Measurements from ENCODE around the gene SDK2. TPM values are rescaled to one million over a fixed set of nuclear protein-coding genes. Genes with fewer than 3 reads are reported as not detected.

Gene SDK2
- polyA plus RNA-seq, 1 experiment: 0.04 TPM

GRCh38 chr17:73494950-73495349 is 149.3 kb downstream of the SDK2 start:
- Histone ChIP-seq H3K27me3 (ENCODE audit: control insufficient read depth, insufficient read depth, low read length) (no peaks in the 10 kb centered on the region), H3K4me3 (ENCODE audit: low read depth, low read length) (no peak overlapping the region), H3K36me3 (ENCODE audit: control insufficient read depth, insufficient read depth, low read length) (no peaks in the 10 kb centered on the region)
- no peak for DNase-seq (ENCODE audit: low read depth)
- no peak for TF ChIP-seq CTCF (IDR thresholded peaks at IDR 0.05; ENCODE audit: insufficient read depth, low read depth, low read length)
- ChIA-PET CTCF (no interaction called here), POLR2A (no interaction called here)

GRCh38 chr17:73493956-73494926 is 150.0 kb downstream of the SDK2 start:
- Histone ChIP-seq H3K27me3 (ENCODE audit: control insufficient read depth, insufficient read depth, low read length) (no peaks in the 10 kb centered on the region), H3K4me3 (ENCODE audit: low read depth, low read length) (no peak overlapping the region), H3K36me3 (ENCODE audit: control insufficient read depth, insufficient read depth, low read length) (no peaks in the 10 kb centered on the region)
- TF ChIP-seq CTCF (IDR thresholded peaks at IDR 0.05; ENCODE audit: insufficient read depth, low read depth, low read length): no peak
- ChIA-PET POLR2A (no interaction called here), CTCF (interaction anchor here (0.6 to 1.1 kb wide), 2 partner anchors 11 to 312 kb away, joined by 3 read pairs; no protein-coding TSS in a partner anchor)
- no peak for DNase-seq (ENCODE audit: low read depth)

GRCh38 chr17:73492821-73493814 is 151.1 kb downstream of the SDK2 start:
- H3K27me3 ChIP-seq (ENCODE audit: control insufficient read depth, insufficient read depth, low read length): no peaks in the 10 kb centered on the region
- DNase-seq (ENCODE audit: low read depth): no peak
- no peak for TF ChIP-seq CTCF (IDR thresholded peaks at IDR 0.05; ENCODE audit: insufficient read depth, low read depth, low read length)
- ChIA-PET CTCF (interaction anchor here (0.5 to 1.1 kb wide), 3 partner anchors 12 to 1165 kb away, joined by 3 read pairs; no protein-coding TSS in a partner anchor), POLR2A (no interaction called here)
- no peaks in the 10 kb centered on the region for H3K36me3 ChIP-seq (ENCODE audit: control insufficient read depth, insufficient read depth, low read length)
- no peak overlapping the region for H3K4me3 ChIP-seq (ENCODE audit: low read depth, low read length)

GRCh38 chr17:73492125-73492820 is 152.0 kb downstream of the SDK2 start:
- no peak for DNase-seq (ENCODE audit: low read depth)
- TF ChIP-seq CTCF (IDR thresholded peaks at IDR 0.05; ENCODE audit: insufficient read depth, low read depth, low read length): no peak

More at GRCh38 chr17:73492125-73492820, 152.0 kb downstream of the SDK2 start:
- CTCF ChIA-PET: interaction anchor here (0.7 kb wide), 1 partner anchor 13 kb away, joined by 3 read pairs; no protein-coding TSS in a partner anchor
- Histone ChIP-seq H3K4me3 (ENCODE audit: low read depth, low read length) (no peak overlapping the region), H3K36me3 (ENCODE audit: control insufficient read depth, insufficient read depth, low read length) (no peaks in the 10 kb centered on the region), H3K27me3 (ENCODE audit: control insufficient read depth, insufficient read depth, low read length) (no peaks in the 10 kb centered on the region)
- POLR2A ChIA-PET: no interaction called here
